CD4-positive, alpha-beta T cell treated with Interferon alpha-2 for 1 hour (primary cell): ENCODE data around the gene FGFR4.

ENCODE experiments used
- DNase-seq, 2 donors: peaks; one replicate each; pipeline ENCODE4 v3.0.0-alpha.2; 2020 to 2022

The FGFR4 gene

GRCh38 chr5:177103523-177104253, 17.0 kb downstream of the FGFR4 start:
- no peak for DNase-seq

GRCh38 chr5:177105691-177106476, 19.2 kb downstream of the FGFR4 start:
- no peak for DNase-seq

DNA sequence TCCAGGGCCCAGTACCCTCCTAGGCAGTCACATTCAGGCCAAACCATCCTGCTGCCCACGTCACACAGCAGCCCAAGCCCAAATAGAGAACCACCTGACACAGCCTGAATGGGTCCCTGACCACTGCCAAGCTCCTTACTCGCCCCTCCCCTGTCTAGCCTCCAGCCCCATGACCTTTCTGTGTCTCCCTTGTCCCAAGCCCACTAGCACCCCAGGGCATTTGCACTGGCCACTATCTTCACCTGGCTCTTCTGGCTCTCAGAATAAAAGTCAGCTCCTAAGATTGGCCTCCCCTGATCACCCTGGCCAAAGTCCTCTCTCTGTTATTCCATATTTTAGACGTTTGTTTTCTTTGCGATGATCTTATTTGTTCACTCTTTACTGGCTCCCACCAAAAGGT, 20.4 kb downstream of the FGFR4 start:
- DNase-seq = no peak

- no peak for DNase-seq
Observed at GRCh38 chr5:177109810-177110209, 23.1 kb downstream of the FGFR4 start.

- peak; percentile 52 to 66 for DNase-seq
Observed at GRCh38 chr5:177111720-177112394, 25.1 kb downstream of the FGFR4 start.

GRCh38 chr5:177112589-177113220, 26.0 kb downstream of the FGFR4 start:
- DNase-seq = no peak

DNA sequence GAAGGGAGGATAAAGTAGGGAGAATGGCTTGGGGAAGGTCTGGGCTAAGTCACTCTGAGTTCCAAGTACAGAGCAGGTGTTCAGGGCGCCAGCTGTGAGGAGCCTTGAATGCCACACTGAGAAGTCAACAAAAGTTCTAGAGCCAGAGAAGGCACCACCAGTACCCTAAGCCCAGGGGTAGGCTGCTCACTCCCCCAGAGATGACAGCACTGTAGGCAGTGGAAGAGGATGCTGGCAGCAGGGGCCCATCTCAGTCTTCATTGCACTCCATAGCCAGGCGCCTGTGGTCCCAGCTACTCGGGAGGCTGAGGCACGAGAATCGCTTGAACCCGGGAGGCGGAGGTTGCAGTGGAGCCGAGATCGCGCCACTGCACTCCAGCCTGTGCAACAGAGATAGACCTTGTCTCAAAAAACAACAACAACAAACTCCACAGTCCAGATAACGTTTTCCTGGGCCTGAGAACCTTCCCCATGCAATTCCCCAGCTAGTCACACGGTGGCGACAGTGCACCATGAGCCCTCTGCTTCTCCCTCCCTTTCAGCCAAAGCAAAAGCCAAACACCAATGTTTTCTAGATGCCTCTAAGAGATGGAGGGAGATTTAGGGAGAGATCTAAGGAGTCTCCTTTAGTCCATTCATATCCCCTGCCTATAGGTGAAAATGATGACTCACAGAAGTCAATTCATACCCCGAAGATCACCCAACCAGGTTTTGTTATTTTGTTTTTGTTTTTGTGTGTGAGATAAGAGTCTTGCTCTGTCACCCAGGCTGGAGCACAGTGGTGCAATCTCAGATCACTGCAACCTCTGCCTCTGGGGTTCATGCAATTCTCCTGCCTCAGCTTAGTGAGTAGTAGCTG, 27.1 kb downstream of the FGFR4 start:
- peak; percentile 73 to 83 for DNase-seq

GRCh38 chr5:177116631-177117373, 30.1 kb downstream of the FGFR4 start:
- peak; percentile 84 to 89 for DNase-seq

- DNase-seq = no peak
Observed at GRCh38 chr5:177117441-177118045, 30.8 kb downstream of the FGFR4 start.

DNA sequence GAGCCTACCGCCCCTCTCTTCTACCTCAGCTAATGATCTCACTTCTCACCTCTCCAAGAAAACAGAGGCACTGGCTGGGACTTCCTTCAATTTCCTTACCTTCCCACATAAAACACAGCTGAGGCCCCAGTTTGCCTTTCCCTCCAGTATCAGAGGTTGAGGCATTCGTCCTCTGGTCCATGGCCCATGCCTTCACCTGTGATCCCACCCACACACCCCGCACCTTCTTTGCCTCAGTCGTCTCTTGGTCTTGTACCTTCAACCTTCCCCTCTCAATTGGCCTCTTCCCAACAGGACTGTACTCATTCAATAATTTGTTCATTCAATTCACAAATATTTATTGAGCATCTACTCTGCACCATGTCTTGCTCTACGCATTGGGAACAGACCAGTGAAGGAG, 35.9 kb downstream of the FGFR4 start:
- no peak for DNase-seq

DNA sequence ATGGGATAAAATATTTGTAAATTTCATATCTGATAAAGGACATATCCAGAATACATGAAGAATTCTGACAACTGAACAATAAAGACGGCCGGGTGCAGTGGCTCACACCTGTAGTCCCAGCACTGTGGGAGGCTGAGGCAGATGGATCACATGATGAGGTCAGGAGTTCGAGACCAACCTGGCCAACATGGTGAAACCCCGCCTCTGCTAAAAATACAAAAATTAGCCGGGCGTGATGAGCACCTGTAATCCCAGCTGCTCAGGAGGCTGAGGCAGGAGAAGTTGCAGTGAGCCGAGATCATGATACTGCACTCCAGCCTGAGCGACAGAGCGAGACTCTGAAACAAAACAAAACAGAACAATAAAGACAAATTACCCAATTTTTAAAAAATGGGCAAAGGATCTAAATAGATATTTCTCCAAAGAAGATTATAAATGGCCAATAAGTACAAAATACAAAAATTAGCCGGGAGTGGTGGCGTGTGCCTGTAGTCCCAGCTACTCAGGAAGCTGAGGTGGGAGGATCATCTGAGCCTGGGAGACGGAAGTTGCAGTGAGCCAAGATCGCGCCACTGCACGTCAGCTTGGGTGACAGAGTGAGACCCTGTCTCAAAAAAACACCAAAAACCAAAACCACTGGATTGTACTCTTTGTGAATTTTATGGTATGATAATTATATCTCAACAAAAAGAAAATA, 37.2 kb downstream of the FGFR4 start:
- no peak for DNase-seq

GRCh38 chr5:177124486-177124991, 37.8 kb downstream of the FGFR4 start:
- no peak for DNase-seq

DNA sequence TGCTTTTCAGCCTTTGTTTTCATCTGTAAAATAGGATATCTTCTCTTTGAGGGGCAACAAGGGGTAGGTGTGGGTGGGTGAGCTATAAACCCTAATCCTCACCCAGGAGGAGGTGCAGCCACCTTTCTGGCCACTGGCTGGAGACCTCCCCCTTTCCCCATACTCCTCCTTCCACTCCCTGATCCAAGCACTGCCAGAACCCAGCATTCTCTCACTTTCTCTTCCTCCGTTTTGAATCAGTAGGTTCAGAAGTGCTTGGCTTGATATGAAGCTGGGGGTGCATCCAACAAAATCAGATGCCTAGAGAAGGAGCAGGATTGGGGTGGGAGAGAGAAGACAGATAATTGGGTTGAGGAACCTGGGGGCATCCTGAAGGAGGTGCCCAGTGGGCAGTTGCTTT, 40.1 kb downstream of the FGFR4 start:
- no peak for DNase-seq

GRCh38 chr5:177128551-177128981, 41.9 kb downstream of the FGFR4 start:
- DNase-seq = peak; percentile 13 to 53

- no peak for DNase-seq
Observed at GRCh38 chr5:177130211-177131018, 43.7 kb downstream of the FGFR4 start.

DNA sequence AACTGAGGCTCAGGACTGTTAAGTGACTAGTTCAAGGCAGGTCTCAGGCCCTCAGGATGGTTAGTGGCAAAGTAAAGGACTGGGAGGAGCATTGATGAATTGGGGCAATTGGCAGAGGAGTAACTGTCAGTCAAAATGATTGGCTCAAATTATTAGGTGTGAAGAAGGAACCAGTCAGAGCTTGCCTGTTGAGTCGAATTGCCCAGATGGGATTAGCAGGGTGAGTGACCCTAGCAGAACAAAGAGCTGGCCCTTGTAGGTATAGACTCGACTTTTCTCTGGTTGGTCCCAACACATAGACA, 44.3 kb downstream of the FGFR4 start:
- DNase-seq = no peak

- no peak for DNase-seq
Observed at GRCh38 chr5:177131352-177132135, 44.8 kb downstream of the FGFR4 start.
